HG03025 (cell line): ENCODE results near the gene C7orf25.
"Not testable (repeated sequence)": the region's sequence is repeated elsewhere in the genome, so short reads cannot be mapped to it uniquely, and the experiment has no call there.

Source experiments
- ATAC-seq: cut with Tn5 transposase; IDR thresholded peaks from one replicate; pipeline ENCODE4 v1.9.1; 2021; ENCODE audit warnings: mild to moderate bottlenecking, moderate library complexity; ENCODE audit not compliant: unreplicated experiment, low FRiP score

C7orf25 gene

GRCh38 chr7:42930889-42931288, 19.0 kb upstream of the C7orf25 start:
- no peak for ATAC-seq

DNA sequence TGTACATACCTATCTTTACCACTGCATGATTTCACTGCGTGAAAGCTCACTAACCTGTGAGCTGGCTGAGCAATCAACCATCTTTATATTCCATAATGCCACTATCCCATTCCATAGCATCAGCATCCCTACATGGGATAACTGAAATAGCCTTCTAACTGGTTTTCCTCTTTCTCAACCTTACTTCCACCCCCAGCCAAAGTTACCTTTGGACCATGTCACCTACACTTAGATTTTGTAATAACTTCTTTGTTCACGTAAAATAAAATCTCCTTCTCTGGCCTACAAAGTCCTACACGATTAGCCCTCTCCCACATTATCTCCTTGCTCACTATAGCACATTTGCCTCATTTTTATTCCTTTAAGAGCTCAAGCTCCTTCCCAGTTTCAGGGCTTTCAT, 17.6 kb upstream of the C7orf25 start:
- ATAC-seq: no peak

DNA sequence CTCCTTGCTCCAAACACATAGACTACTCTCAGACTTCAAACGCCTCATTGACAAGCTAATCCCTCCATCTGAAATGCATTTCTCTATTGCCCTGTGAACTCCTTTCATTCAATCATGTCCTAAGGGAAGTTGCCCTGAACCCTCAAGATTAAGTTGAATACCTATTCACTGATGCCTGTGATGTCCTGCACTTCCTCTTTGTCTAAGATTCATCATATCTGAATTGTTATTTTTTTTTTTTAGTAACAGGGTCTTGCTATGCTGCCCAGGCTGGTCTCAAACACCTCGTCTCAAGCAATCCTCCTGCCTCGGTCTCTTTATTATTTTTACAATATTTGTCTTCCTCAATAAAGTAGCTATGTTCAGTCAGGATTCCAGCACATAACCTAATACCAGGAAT, 16.9 kb upstream of the C7orf25 start:
- no peak for ATAC-seq

GRCh38 chr7:42926204-42926603, 14.3 kb upstream of the C7orf25 start:
- ATAC-seq: no peak

GRCh38 chr7:42925630-42926029, 13.8 kb upstream of the C7orf25 start:
- ATAC-seq: no peak

DNA sequence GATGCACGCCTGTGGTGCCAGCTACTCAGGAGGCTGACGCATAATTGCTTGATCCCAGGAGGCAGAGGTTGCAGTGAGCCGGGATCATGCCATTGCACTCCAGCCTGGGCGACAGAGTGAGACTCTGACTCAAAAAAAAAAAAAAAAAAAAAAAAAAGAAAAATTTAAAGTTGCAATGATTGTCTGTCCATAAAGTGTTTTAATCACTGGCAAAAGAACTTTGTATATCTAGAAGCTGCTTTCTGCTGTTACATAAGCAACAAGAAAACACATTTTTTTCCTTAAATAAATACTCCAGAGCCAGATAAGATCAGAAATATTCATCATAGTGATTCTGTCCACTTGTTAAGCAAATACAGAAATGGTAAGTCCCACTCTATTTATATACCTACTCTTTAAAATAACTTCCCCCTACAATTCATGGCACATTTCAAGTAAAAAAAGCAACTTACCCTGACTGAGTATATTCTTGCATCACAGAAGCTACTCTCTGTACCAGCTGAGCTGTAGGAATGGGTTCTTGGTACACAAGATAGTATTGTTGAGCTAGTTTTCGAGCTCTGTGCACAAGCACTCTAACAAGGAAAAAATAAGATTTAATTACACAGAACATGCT, 12.5 kb upstream of the C7orf25 start:
- ATAC-seq: no peak

DNA sequence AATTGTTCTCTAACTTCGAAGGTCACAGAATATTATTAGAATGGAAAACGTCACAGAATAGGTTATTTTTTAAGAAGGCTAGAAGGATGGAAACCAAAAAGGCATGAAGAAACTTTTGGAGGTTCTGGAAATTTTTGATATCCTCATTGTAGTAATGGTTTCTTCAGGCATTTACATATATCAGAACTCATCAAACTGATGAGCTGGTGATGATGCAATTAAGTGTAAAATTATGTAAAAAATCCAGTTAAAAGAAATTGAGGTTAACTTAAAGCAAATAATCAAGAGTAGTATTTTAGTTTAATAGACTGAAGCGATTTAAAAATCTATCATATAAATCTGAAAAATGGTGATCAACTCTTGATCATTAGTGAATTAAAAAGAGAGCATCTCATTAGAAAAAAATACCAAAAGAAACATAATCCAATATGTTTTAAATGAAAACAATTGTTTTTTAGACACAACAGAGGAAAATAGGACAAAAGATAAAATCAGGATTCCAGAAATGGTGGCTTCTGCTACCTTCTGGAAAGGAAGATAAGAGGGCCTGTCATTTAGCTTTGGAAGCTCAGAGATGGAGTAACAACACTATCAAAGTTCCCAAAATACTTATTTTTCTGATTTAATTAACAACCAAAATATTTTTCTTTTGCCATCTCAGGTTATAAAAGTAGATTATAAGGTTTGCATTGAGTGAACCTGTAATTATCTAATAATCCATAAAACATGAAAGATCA, 10.3 kb upstream of the C7orf25 start:
- ATAC-seq: no peak

- ATAC-seq: no peak
Measured at GRCh38 chr7:42915356-42915755, 3.5 kb upstream of the C7orf25 start.

- no peak for ATAC-seq
Measured at GRCh38 chr7:42914421-42915045, 2.7 kb upstream of the C7orf25 start.

GRCh38 chr7:42914009-42914408, 2.1 kb upstream of the C7orf25 start:
- ATAC-seq: no peak

DNA sequence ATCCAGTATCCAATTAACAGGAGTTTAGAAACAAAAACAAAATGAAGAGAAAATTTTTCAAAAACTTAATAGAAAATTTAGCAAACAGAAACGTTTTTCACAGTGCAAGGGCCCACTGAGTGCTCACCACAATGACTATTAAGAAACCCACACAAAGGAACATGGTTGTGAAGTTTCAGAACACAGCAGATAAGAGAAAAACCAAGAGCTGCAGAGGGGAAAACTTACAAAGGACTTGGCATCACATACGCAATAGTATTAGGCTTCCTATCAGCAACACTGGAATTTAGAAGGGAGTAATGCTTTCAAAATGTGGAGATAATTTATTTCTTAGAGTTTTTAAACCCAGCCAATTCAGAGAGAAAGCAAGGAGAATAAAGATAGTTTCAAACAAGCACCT, 1.7 kb upstream of the C7orf25 start:
- no peak for ATAC-seq

DNA sequence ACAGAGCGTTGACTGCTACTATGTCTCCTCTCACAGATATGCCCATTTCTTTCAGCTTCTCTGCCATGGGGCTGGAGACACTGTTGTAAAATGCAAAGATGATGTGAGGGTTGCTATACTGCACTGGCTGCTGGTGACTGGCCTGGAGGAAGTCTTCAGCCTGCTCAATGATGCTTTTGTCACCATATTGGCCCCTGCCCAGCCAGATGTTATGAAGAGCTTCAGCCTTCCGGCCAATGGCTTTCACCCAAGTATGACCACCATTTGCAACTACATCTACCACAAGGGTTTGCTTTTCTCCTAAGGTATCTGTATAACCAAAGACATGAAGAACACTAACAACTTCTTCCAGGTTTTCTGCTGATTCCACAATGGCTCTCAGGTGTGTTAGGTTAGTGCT, 1.6 kb downstream of the C7orf25 start:
- no peak for ATAC-seq

- ATAC-seq: no peak
Measured at GRCh38 chr7:42907316-42907715, 4.6 kb downstream of the C7orf25 start.

- ATAC-seq: no peak
Measured at GRCh38 chr7:42906181-42906580, 5.7 kb downstream of the C7orf25 start.

DNA sequence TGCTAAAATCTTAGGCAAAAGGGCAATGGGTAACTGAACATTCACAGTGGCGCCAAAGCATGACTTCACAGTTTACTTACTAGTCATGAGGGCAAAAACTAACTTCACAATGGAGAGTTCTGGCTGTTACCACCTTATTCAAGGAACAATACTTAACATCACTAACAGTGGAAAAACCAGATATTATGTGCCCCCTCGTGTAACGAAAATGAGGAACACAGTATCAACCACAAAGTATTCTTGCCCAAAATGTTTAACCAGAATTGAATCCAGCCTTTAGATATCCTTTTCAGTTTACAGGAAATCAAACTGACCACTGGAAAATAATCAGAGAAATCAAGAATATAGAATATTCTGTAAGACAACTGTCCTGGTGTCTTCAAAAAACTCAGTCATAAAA, 9.5 kb downstream of the C7orf25 start:
- ATAC-seq: no peak

DNA sequence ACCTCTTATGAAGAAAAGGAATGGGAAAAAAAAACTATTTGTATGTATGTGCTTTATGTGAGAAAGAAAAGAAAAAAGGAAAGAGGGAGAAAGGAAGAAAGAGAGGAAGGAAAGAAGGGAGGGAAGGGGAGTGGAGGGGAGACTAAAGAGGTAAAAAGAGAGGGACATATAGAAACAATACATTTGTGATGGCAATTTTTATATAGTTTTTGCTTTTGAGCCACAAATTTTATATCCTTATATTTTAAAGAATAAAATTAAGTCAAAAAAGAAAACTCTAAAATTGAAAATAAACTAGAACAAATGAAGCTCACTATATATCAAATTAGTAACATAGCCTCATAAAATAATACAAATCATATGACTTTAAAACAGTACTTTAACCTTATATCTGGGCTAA, 11.0 kb downstream of the C7orf25 start:
- ATAC-seq: no peak

GRCh38 chr7:42893346-42894240, 18.3 kb downstream of the C7orf25 start:
- ATAC-seq: no peak

DNA sequence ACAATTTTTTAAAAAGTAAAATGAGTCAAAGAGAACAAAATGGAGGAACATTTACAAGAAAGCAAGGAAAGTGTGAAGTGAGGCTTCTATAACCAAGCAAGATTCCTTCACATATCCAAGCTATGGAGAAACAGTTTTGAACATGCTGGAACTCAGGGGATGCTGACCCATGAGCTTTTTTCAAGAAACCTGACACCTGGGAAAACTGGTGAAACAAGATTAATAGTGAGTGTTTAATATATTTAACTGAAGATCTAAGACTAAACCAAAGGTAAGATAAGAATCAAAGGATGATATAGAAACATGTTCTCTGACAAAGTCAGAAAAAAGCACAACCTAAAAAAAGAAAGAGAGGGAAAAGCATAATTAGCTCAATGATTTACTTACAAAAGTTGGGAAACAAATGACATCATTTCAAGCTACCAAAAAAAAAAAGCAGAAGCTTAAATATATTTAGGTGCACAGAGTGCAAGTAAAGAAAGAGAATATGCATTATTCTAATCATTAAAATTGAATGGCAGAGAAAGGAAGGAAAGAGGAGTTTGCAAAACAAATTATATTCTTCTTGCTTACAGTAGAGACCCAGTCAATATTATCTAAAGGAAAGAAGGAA, 24.9 kb downstream of the C7orf25 start:
- ATAC-seq: no peak

DNA sequence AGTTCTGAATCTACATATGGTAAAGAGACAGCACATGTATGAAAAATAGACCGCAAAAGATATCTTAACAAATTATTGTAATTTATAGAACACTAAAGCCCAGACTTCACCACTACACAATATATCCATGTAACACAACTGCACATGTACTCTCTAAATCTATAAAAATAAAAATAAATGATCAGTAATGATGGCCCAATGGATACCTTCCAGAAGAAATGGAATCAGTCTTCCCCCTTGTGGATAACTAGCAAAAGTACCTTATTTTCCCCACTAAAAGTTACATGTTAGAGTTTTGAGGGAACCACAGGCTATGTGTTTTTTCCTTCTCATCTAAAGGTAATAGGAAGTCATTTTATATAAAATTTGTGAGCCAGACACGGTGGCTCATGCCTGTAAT, 25.7 kb downstream of the C7orf25 start:
- no peak for ATAC-seq

- not testable (repeated sequence) for ATAC-seq
Measured at GRCh38 chr7:42885183-42885582, 26.7 kb downstream of the C7orf25 start.

DNA sequence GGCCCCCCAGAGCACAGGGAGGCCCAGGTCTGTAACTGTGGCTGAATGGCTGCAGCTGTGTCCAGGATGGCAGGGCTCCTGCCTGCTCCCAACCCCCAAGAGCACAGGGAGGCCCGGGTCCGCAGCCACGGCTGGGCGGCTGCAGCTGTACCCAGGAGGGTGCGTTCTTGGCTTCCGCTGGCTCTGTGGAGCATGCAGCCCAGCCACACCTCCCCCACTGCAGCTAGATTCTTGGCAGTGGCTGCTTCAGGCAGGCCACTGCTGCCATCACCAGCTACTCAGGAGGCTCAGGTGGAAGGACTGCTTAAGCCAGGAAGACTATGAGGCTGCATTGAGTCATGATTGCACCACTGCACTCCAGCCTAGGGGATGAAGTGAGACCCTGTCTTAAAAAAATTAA, 27.9 kb downstream of the C7orf25 start:
- no peak for ATAC-seq
